Activated T-cell treated with anti-CD3 and anti-CD28 coated beads, Interleukin-2, amount 50 U/mL, for 48 hours (primary cell): ENCODE measurements around the gene TSPEAR.

Source experiments
- DNase-seq, 2 experiments: peaks; one replicate each; pipeline ENCODE4 v3.0.0-alpha.2; 2020

Gene TSPEAR

GRCh38 chr21:44537930-44538911, 173.2 kb downstream of the TSPEAR start:
- DNase-seq, result no peak

- no peak for DNase-seq
Measured at GRCh38 chr21:44535963-44536362, 175.4 kb downstream of the TSPEAR start.

DNA sequence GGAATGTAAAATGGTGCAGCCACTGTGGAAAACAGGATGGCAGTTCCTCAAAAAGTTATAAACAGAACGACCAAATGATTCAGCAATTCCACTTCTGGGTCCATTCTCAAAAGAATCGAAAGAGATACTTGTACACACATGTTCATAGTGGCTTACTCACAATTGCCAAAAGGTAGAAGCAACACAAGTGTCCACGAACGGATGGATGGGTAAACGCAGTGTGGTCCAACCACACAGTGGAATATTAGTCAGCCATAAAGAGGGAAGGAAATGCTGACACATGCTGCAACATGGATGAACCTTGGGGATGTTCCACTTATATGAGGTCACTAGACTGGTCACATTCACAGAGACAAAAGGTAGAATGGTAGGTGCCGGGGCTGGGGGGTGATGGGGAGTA, 176.7 kb downstream of the TSPEAR start:
- DNase-seq, result no peak

GRCh38 chr21:44533891-44534627, 177.3 kb downstream of the TSPEAR start:
- no peak for DNase-seq

DNA sequence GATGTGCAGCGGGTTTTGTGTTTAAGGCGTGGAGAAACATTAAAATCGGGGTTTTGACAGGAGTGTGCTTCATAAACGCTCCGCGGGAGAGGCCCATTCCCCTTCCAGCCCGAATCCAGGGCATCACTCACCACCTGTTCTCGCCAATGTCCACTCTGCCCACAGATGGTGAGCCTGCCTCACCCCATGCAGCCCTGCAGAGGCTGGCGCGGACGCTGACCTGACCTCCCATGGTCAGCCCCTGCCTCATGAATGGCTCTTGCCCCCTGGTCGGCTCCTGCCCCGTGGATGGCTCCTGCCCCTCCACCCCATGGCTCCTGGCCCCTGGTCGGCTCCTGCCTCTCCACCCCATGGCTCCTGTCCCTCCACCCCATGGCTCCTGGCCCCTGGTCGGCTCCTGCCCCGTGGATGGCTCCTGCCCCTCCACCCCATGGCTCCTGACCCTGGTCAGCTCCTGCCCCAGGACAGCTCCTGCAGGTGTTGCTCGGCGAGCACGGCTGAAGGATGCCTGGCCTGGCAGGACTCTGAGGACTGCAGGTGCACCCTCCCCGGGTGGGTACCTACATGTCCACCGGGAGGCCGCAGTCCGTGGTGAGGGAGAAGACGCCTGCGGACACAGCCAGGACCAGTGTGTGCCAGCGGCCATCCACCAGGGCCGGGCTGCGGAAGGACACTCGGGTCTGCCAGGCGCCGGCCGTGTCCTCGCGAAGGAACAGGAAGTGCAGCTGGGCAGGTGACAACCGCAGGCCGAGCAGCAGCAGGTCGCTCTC, 178.1 kb downstream of the TSPEAR start:
- no peak for DNase-seq

- no peak for DNase-seq
Measured at GRCh38 chr21:44532712-44533111, 178.7 kb downstream of the TSPEAR start.

GRCh38 chr21:44531606-44532564, 179.5 kb downstream of the TSPEAR start:
- DNase-seq, result no peak

GRCh38 chr21:44530903-44531605, 180.3 kb downstream of the TSPEAR start:
- no peak for DNase-seq

- no peak for DNase-seq
Measured at GRCh38 chr21:44530221-44530902, 181.0 kb downstream of the TSPEAR start.

DNA sequence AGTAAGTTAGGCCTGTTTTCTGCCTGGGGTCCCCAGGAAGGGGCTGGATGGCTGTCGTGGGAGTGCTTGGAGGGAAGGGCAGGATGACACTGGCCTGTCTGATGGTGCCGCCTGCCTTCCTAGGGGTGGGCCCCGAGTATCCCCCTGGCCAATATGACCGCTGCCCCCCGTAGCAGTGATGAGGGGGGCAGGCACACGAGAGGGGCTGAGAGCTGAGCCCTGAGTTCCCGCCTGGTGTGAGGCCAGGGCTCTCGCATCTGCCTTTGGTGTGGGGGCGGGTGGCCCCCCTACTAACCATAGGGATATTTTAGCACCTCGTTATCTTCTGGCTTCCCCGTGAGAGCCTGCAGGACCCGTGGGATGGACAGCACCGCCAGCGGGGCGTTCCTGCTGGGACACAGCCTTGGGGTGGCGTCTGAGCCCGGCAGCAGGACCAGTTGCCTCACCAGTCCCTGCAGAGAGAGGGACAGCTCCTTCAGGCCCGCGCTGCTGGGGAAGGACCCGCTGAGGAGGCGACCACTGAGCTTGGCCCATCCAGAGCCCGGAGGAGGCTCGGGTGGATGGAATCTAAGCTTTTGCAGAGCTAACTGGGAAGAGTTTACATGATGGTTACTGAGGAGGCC, 181.8 kb downstream of the TSPEAR start:
- DNase-seq, result no peak

DNA sequence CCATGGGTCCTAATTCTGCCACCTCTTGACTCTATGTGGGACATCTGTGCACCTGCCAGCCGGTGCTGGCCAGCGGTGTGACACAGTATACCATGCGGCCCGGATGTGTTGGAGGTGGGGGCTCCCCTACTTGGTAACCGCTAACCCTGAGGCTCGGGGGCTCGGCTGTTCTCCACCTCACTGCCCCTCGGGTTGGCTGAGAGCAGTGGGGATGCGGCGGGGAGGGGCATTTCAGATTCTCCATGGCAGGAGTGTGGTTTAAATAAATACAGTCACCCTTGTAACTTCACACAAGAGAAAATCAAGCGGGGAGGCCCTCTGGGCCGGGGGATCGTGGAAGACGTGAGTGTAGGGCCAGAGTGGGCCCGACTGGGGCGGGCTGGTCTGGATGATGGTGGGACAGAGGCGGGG, 182.4 kb downstream of the TSPEAR start:
- DNase-seq, result no peak

- no peak for DNase-seq
Measured at GRCh38 chr21:44528634-44528995, 182.8 kb downstream of the TSPEAR start.

GRCh38 chr21:44527983-44528633, 183.3 kb downstream of the TSPEAR start:
- no peak for DNase-seq

GRCh38 chr21:44527156-44527982, 184.0 kb downstream of the TSPEAR start:
- no peak for DNase-seq

GRCh38 chr21:44526096-44526997, 185.0 kb downstream of the TSPEAR start:
- DNase-seq, result no peak

- DNase-seq, result no peak
Measured at GRCh38 chr21:44525391-44526095, 185.8 kb downstream of the TSPEAR start.
